B cell (primary cell): ENCODE data around the gene RIPOR3. TPM values are rescaled to one million over a fixed set of nuclear protein-coding genes. Genes with fewer than 3 reads are reported as not detected.

Experiments
- ATAC-seq: fragments of 200-7000 bp; cut with Tn5 transposase; one replicate; pipeline ENCODE4 v1.10.0; 2021; ENCODE audit warnings: low read depth, mild to moderate bottlenecking, moderate number of reproducible peaks, moderate library complexity
- CTCF ChIA-PET: fragments of 350-600 bp; sonication (Branson Sonifier 250); formaldehyde crosslinking; loops from one replicate; lab custom pipeline; 2021; ENCODE audit warnings: antibody characterized with exemption, inconsistent platforms; lab: Charles Lee
- POLR2A ChIA-PET: fragments of 350-600 bp; sonication (Branson Sonifier 250); formaldehyde crosslinking; loops from one replicate; lab custom pipeline; 2021; ENCODE audit warnings: antibody characterized with exemption; lab: Charles Lee
- DNase-seq: peaks from one replicate; pipeline ENCODE4 v3.0.0; 2013
- H2AFZ ChIP-seq: 2 replicates; pipeline ENCODE4 v1.6.1; 2012; ENCODE audit warnings: mild to moderate bottlenecking, low read depth, low read length; ENCODE audit not compliant: insufficient read depth, poor library complexity, severe bottlenecking
- H3K27ac ChIP-seq, 2 donors: 1 replicate in 1 of 2; 2 replicates in 1 of 2; pipeline ENCODE4 v1.5.1; 2012 to 2013; ENCODE audit warnings: low read length in 2 of 2, mild to moderate bottlenecking in 2 of 2, moderate library complexity in 1 of 2
- H3K27me3 ChIP-seq, 4 experiments: fragments of 200-600 bp in 1 of 4; sonication (generic) in 1 of 4; replicated peaks in 1 of 4; 1 replicate in 2 of 4; 2 replicates in 2 of 4; pipeline versions ENCODE4 v1.6.1 to v1.7.0; 2013 to 2016; ENCODE audit warnings: low read length in 3 of 4, mild to moderate bottlenecking in 2 of 4, mixed read lengths in 1 of 4, moderate library complexity in 1 of 4; ENCODE audit not compliant: insufficient read depth in 4 of 4, control insufficient read depth in 3 of 4; ENCODE audit errors: control extremely low read depth in 1 of 4
- H3K36me3 ChIP-seq, 2 experiments: replicated peaks in 1 of 2; 1 replicate in 1 of 2; 2 replicates in 1 of 2; pipeline versions ENCODE4 v1.6.1 to v1.7.1; 2013; ENCODE audit warnings: low read length in 1 of 2; ENCODE audit not compliant: insufficient read depth in 2 of 2, control insufficient read depth in 1 of 2; ENCODE audit errors: control extremely low read depth in 1 of 2, extremely low read depth in 1 of 2
- H3K4me1 ChIP-seq, 2 donors: fragments of 200-600 bp in 1 of 2; sonication (generic) in 1 of 2; 1 replicate in 1 of 2; 2 replicates in 1 of 2; pipeline versions ENCODE4 v1.5.1 to v1.6.1; 2013 to 2017; ENCODE audit warnings: low read length in 2 of 2; ENCODE audit not compliant: control insufficient read depth in 2 of 2, insufficient read depth in 2 of 2
- H3K4me2 ChIP-seq: replicated peaks from 2 replicates; pipeline ENCODE3; 2012; ENCODE audit warnings: mild to moderate bottlenecking, low read depth, low read length; ENCODE audit not compliant: poor library complexity, severe bottlenecking
- H3K4me3 ChIP-seq, 5 experiments: fragments of 200-600 bp in 1 of 5; sonication (generic) in 1 of 5; 1 replicate in 3 of 5; 2 replicates in 2 of 5; pipeline versions ENCODE4 v1.5.1 to v1.7.0; 2011 to 2016; ENCODE audit warnings: low read length in 4 of 5, mild to moderate bottlenecking in 4 of 5, low read depth in 2 of 5, control low read depth in 1 of 5, moderate library complexity in 1 of 5; ENCODE audit not compliant: insufficient read depth in 1 of 5; ENCODE audit errors: control extremely low read depth in 1 of 5, extremely low read depth in 1 of 5
- H3K79me2 ChIP-seq: fragments of 200-600 bp; sonication (generic); one replicate; pipeline ENCODE4 v1.6.0; 2016; ENCODE audit warnings: low read length; ENCODE audit not compliant: control insufficient read depth, insufficient read depth
- H3K9ac ChIP-seq: fragments of 200-600 bp; sonication (generic); 2 replicates; pipeline ENCODE4 v1.6.1; 2017; ENCODE audit warnings: mild to moderate bottlenecking, low read length, moderate library complexity
- H3K9me3 ChIP-seq, 3 donors: one replicate each; pipeline versions ENCODE4 v1.6.1 to v1.7.1; 2013; ENCODE audit warnings: low read length in 2 of 3; ENCODE audit not compliant: control insufficient read depth in 2 of 3, insufficient read depth in 1 of 3; ENCODE audit errors: control extremely low read depth in 1 of 3
- H4K20me1 ChIP-seq: 2 replicates; pipeline ENCODE4 v1.6.0; 2012; ENCODE audit warnings: mild to moderate bottlenecking, low read length; ENCODE audit not compliant: insufficient read depth, control insufficient read depth, poor library complexity, severe bottlenecking
- H3K27ac Mint-ChIP-seq: one replicate; pipeline ENCODE4 v1.8.0; 2021; ENCODE audit warnings: mixed read lengths
- H3K27me3 Mint-ChIP-seq: one replicate; pipeline ENCODE4 v1.8.0; 2021; ENCODE audit warnings: mixed read lengths
- H3K4me1 Mint-ChIP-seq: one replicate; pipeline ENCODE4 v1.8.0; 2021; ENCODE audit warnings: mixed read lengths
- H3K4me3 Mint-ChIP-seq: one replicate; pipeline ENCODE4 v1.8.0; 2021; ENCODE audit warnings: mixed read lengths
- H3K9me3 Mint-ChIP-seq: one replicate; pipeline ENCODE4 v1.8.0; 2022; ENCODE audit warnings: mixed read lengths; ENCODE audit not compliant: insufficient read depth
- CTCF ChIP-seq: fragments of 200-600 bp; IDR thresholded peaks from one replicate; pipeline ENCODE4 v1.8.0; 2022; ENCODE audit warnings: antibody characterized with exemption, mild to moderate bottlenecking
- EZH2 ChIP-seq: IDR thresholded peaks from 2 replicates; pipeline ENCODE4 v1.6.1; 2012; ENCODE audit warnings: borderline replicate concordance, low read depth, mild to moderate bottlenecking, moderate library complexity, low read length; ENCODE audit not compliant: insufficient read depth, poor library complexity, severe bottlenecking
- WGBS: methylation state at CpG from one replicate; pipeline ENCODE4 v1.1.5; 2013; ENCODE audit warnings: missing lambda C conversion rate; ENCODE audit not compliant: insufficient coverage; 5-methylcytosine and 5-hydroxymethylcytosine counted together
- intact Hi-C: fragments of 100-400 bp; cut with micrococcal nuclease; formaldehyde crosslinking; loops from one replicate; pipeline ENCODE4 v1.10.0; 2022
- polyA plus RNA-seq: library from polyadenylated mRNA; depleted of rRNA; stranded (reverse); fragments of >200 nt; gene quantifications from 2 replicates; pipeline ENCODE4 v1.2.3, GENCODE V29; 2012
- total RNA-seq, 2 donors: library from RNA; stranded (reverse); fragments of 120-200 nt in 1 of 2; gene quantifications; 1 replicate in 1 of 2; 2 replicates in 1 of 2; pipeline versions ENCODE4 v1.2.3 to v1.2.4, GENCODE V29; 2013 to 2022

Gene RIPOR3
- total and polyA plus RNA-seq, 2 donors (not counting 1 experiment from before 2014, with no cell fraction given), result 0.09 to 0.27 TPM

- POLR2A ChIA-PET, result no interaction called here
- intact Hi-C loops, result no loop called here
- Mint-ChIP-seq H3K9me3 (no peaks in the 10 kb centered on the region), H3K27ac (no peak overlapping the region), H3K4me3 (no peak overlapping the region), H3K27me3 (peaks cover 21% of the 10 kb centered on the region), H3K4me1 (no peaks in the 10 kb centered on the region)
- Histone ChIP-seq H3K9ac (no peak overlapping the region), H3K4me3 (no peak overlapping the region), H2AFZ (no peak overlapping the region), H3K27me3 (peaks cover 0 to 2% (median 0%) of the 10 kb centered on the region in 4 experiments), H3K4me1 (no peaks in the 10 kb centered on the region), H3K79me2 (no peaks in the 10 kb centered on the region), H3K9me3 (no peaks in the 10 kb centered on the region), H3K36me3 (no peaks in the 10 kb centered on the region), H4K20me1 (no peaks in the 10 kb centered on the region), H3K4me2 (no peak overlapping the region), H3K27ac (no peak overlapping the region)
- ATAC-seq (no peak), DNase-seq (no peak)
- 71% methylated on average over 5 of the region's 11 CpGs for WGBS
- CTCF ChIA-PET, result no interaction called here
- TF ChIP-seq EZH2 (no peak), CTCF (no peak)
Observed at GRCh38 chr20:50652702-50653294, 38.5 kb downstream of the RIPOR3 start.

GRCh38 chr20:50651676-50652075 is 39.7 kb downstream of the RIPOR3 start:
- Histone ChIP-seq H3K4me2 (no peak overlapping the region), H3K27ac (no peak overlapping the region), H4K20me1 (no peaks in the 10 kb centered on the region), H3K4me3 (no peak overlapping the region), H3K79me2 (no peaks in the 10 kb centered on the region), H3K9ac (no peak overlapping the region), H3K27me3 (peaks cover 0 to 2% (median 1%) of the 10 kb centered on the region in 4 experiments), H3K4me1 (no peaks in the 10 kb centered on the region), H3K9me3 (peaks cover 0 to 6% (median 2%) of the 10 kb centered on the region in 3 donors), H3K36me3 (no peaks in the 10 kb centered on the region), H2AFZ (no peak overlapping the region)
- intact Hi-C loops, result no loop called here
- H3K4me1 Mint-ChIP-seq, result no peaks in the 10 kb centered on the region
- H3K4me3 Mint-ChIP-seq, result no peak overlapping the region
- DNase-seq (no peak), ATAC-seq (no peak)
- H3K27ac Mint-ChIP-seq, result no peak overlapping the region
- no peak for TF ChIP-seq CTCF
- TF ChIP-seq EZH2, result no peak
- 63% methylated on average over 2 of the region's 4 CpGs for WGBS
- ChIA-PET POLR2A (no interaction called here), CTCF (no interaction called here)
- peaks cover 21% of the 10 kb centered on the region for H3K27me3 Mint-ChIP-seq
- H3K9me3 Mint-ChIP-seq, result no peaks in the 10 kb centered on the region
